NOMO-1 treated with DMSO at 0.1 percent for 48 hours (cell line): ENCODE measurements around the gene ROCK2.
"Not testable (repeated sequence)": the region's sequence is repeated elsewhere in the genome, so short reads cannot be mapped to it uniquely, and the experiment has no call there.

ENCODE experiments used
- DNase-seq: peaks from one replicate; lab custom pipeline; 2025; ENCODE audit not compliant: unreplicated experiment; lab: John Stamatoyannopoulos, UW

The ROCK2 gene

GRCh38 chr2:11239666-11240462 lies 104.6 kb downstream of the ROCK2 start:
- DNase-seq, result no peak

GRCh38 chr2:11239147-11239546 lies 105.3 kb downstream of the ROCK2 start:
- no peak for DNase-seq

- no peak for DNase-seq
These were observed 107.3 kb downstream of the ROCK2 start for GRCh38 chr2:11237122-11237521.

- DNase-seq, result no peak
These were observed 108.1 kb downstream of the ROCK2 start for GRCh38 chr2:11236335-11236734.

GRCh38 chr2:11235583-11235982 lies 108.9 kb downstream of the ROCK2 start:
- no peak for DNase-seq

- DNase-seq, result peak; percentile 4
These were observed 110.1 kb downstream of the ROCK2 start for GRCh38 chr2:11234309-11234708.

- not testable (repeated sequence) for DNase-seq
These were observed 113.2 kb downstream of the ROCK2 start for GRCh38 chr2:11231193-11231592.

- DNase-seq, result no peak
These were observed 115.7 kb downstream of the ROCK2 start for GRCh38 chr2:11228692-11229091.

- DNase-seq, result no peak
These were observed 116.8 kb downstream of the ROCK2 start for GRCh38 chr2:11227595-11227994.

- peak; percentile 79 for DNase-seq
These were observed 119.5 kb downstream of the ROCK2 start for GRCh38 chr2:11224887-11225286.

- DNase-seq, result no peak
These were observed 121.6 kb downstream of the ROCK2 start for GRCh38 chr2:11222845-11223244.

GRCh38 chr2:11220445-11220844 lies 124.0 kb downstream of the ROCK2 start:
- no peak for DNase-seq

- no peak for DNase-seq
These were observed 129.0 kb downstream of the ROCK2 start for GRCh38 chr2:11215407-11215806.

GRCh38 chr2:11214770-11215169 lies 129.7 kb downstream of the ROCK2 start:
- DNase-seq, result no peak

GRCh38 chr2:11213975-11214374 lies 130.5 kb downstream of the ROCK2 start:
- no peak for DNase-seq

- DNase-seq, result no peak
These were observed 131.3 kb downstream of the ROCK2 start for GRCh38 chr2:11213090-11213638.

- no peak for DNase-seq
These were observed 131.8 kb downstream of the ROCK2 start for GRCh38 chr2:11212645-11213044.

GRCh38 chr2:11208083-11208482 lies 136.4 kb downstream of the ROCK2 start:
- no peak for DNase-seq

GRCh38 chr2:11203480-11203879 lies 141.0 kb downstream of the ROCK2 start:
- DNase-seq, result peak; percentile 83

- DNase-seq, result no peak
These were observed 142.5 kb downstream of the ROCK2 start for GRCh38 chr2:11201969-11202368.

- no peak for DNase-seq
These were observed 143.8 kb downstream of the ROCK2 start for GRCh38 chr2:11200651-11201050.

- DNase-seq, result peak; percentile 46
These were observed 148.2 kb downstream of the ROCK2 start for GRCh38 chr2:11196246-11196645.

GRCh38 chr2:11187731-11188130 lies 156.7 kb downstream of the ROCK2 start:
- peak; percentile 83 for DNase-seq
